ELR (cell line): ENCODE data around the gene NCAPG2.
A peak's percentile ranks its signal among the peaks of the same experiment; 100 is the strongest.
"Not testable (repeated sequence)": the region's sequence is repeated elsewhere in the genome, so short reads cannot be mapped to it uniquely, and the experiment has no call there.

Experiments used
- DNase-seq: peaks from one replicate; pipeline ENCODE4 v3.0.0-alpha.2; 2015; ENCODE audit warnings: low read depth

NCAPG2 gene

DNA sequence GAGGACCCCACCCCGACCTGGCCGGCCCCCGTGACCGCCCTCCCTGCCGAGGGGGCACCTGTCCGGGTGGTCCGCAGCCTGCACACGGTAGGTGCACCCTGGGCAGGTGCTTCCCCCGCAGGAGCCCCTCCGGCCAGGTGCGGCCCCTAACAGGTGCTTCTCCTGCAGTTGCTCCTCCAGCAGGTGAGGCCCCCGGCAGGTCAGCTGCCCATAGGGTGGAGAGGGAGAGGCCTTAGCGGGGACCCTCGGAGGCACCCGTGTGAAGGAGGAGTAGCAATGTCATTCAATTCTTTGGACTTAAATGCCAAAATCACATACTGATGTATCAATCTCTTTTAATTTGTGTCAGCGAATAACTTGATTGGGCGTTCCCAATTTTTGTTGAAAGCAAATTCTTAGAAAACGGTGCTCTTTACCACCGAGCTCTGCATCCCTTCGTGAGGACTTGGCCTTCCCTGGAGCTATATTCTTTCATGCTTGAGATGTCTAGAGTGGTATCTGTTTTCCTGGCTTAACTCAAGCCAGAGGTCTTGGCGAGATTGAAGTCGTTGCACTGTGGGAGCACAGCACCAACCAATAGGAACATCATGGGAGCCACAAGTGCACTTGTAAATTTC lies 738 bp upstream of the NCAPG2 start:
- DNase-seq, result no peak

- DNase-seq, result not testable (repeated sequence)
Observed at GRCh38 chr7:158703679-158704523, 703 bp downstream of the NCAPG2 start.

DNA sequence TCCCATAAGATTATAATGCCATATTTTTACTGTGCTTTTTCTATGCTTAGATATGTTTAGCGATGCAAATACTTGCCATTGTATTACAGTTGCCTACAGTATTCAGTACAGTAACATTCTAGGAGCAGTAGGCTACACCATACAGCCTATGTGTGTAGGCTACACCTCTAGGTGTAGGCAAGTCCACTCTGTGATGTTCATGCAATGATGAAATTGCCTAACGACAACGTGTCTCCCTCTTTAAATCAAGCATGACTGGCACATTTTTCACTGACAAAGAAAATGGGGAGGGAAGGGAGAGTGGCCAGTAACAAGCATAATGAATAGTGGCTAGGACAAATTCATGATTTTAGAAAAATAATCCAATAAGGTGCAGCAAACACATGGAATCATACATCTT lies 1.7 kb downstream of the NCAPG2 start:
- no peak for DNase-seq

- no peak for DNase-seq
Observed at GRCh38 chr7:158702196-158702595, 2.4 kb downstream of the NCAPG2 start.

DNA sequence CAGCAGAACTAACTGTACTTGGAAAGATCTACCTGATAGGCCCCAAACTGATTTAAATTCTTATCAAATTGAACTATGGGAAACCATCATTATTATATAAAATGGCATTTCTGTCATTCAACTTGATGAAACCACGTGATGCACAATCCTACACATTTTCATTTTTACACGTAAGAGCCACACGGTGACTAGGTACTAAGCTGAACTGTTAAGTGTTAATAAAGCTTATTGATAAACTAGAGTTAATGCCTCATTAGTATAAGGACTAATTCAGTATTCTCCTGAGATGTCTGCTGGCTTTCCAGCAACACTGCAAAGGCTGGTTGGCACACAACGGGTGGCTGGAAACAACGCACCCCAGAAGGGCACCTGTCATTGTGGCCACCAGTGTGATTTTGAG lies 4.6 kb downstream of the NCAPG2 start:
- DNase-seq, result no peak

- no peak for DNase-seq
Observed at GRCh38 chr7:158699341-158699740, 5.3 kb downstream of the NCAPG2 start.

- DNase-seq, result no peak
Observed at GRCh38 chr7:158698657-158699195, 5.9 kb downstream of the NCAPG2 start.

GRCh38 chr7:158697597-158697996 lies 7.0 kb downstream of the NCAPG2 start:
- not testable (repeated sequence) for DNase-seq

DNA sequence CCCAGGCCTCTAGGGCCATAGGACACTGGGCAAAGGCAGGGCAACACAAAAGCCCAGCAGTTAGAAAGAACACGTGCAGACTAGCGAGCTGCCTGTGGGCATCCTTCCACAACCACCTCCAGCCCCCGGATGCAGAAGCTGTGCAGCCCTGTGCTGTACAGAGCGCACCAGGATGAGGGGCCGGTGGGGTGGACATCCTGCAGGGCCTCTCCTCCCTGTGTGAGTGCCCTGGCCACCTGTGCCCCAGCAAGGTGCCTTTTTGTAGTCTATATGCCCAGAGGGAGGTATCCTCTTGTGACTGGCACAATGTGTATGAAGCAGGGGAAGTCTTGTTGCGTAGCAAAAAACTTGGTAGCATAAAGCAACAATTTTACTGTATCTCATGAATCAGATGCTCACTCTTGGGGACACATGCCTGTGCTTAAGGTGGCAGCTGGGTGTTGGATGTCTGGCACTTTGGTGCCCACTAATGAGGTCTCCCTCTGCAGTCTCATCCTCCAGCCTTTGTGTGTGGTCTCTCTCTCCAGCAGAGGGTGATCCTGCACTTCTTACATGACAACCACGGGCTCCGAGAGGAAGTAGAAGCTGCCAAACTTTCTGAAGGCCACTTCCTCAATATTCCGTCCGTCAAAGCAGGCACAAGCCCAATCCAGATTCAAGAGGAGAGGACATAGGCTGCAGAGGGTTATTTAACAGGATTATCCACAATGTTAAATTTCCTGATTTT lies 8.7 kb downstream of the NCAPG2 start:
- peak; percentile 52 for DNase-seq

DNA sequence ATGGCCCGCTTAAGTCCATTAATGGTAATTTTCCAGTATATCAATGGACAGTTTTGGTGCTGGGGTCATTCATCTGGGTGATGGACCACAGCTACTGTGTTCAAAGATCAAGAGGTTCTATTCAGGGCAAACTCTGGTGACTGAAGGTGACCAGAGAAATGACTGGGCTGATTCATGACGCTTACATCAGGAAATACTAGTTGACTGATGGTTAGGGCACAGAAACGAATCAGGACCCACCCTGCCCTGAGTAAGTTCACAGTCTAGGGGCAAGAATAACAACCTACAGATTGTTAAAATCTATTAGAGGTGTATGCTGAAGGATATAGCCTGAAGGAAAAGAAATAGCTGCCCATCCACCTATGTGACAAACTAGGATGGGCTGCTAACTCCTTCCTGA lies 9.5 kb downstream of the NCAPG2 start:
- DNase-seq, result no peak

DNA sequence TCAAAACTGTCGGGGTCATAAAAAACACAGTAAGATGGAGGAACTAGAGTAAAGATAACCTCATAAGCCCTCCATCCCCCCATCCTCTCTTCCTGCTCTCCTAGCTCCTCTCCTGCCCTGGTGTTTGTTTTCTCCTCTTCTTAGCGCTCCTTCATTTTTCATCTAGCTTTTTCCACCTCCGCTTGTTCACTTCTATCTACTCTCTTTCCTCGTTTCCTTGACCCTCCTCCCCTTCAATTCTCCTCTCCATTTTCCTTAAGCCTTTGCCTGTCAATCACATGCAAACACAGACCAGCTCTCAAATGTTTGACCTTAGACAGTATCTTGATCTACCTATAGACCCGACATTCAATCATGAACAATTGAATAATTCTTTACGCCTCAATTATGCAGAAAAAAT lies 10.0 kb downstream of the NCAPG2 start:
- no peak for DNase-seq

DNA sequence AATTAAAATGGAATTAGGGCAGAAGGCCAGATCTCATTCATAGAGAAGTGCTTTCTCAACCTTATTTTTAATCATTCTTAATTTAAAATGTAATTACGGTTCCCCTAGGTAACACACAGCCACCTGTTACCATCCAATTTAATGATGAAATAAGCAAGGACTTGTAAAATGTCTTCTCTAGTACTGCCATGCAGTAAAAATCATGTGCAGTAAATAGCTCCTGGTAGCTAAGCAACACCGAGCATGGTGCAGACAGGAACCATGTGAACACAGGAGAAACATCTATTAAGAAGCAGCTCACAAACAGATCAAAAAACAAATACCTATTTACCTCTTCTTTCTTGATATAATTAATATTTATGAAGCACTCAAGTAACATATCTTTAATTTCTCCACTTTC lies 15.1 kb downstream of the NCAPG2 start:
- no peak for DNase-seq

GRCh38 chr7:158687406-158687805 lies 17.2 kb downstream of the NCAPG2 start:
- no peak for DNase-seq

DNA sequence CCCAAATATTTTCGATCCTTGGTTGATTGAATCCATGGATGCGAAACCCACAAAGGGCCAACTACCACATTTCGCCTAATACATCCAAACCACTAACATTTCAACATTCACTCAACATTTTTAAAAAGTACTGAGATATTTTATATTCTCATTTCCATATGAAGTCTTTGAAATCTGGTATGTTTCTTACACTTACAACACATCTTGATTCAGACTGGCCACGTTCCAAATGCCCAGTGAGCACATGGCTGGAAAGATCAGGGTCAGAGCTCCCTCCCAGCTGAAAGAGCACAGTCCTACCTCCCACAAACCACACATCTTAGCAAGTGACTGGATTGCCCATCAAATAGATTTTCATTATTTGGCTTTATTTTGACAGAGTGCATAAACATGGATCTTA lies 18.9 kb downstream of the NCAPG2 start:
- DNase-seq, result peak; percentile 16

DNA sequence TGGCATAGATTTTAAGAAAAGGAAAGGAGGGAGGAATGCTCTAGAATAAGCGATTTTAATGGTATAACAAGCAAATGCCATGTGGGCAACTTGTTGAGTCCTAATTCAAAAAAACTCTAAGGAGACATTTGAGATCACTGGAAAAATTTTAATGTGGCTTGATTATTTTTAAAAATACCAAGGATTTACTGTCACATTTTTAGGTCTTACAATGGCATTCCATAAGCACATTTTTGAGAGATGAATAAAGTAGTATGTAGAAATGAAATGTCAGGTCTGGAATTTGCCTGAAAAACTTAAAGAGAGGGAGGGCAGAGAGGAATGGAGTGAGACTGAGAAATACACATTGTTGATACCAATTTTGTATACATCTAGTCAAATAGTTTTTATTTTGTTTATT lies 20.3 kb downstream of the NCAPG2 start:
- DNase-seq, result peak; percentile 47

DNA sequence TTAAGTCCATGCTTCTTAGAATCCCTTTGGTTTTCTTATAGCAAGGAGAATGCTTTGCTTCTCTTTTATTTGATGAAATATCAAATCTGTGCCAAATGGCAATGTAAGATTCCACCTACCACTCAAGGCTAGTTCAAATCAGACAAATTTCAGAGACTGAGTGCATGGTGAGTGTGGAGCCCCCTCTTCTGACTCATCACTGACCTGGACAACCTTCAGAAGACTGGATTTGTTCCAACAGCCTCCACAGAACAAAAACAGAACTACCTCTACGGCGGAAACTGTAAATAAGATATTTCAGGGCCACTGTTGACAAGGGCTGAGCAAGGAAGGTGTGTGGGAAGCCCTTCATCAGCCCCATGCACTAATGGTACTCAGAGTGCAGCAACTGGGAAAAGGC lies 21.1 kb downstream of the NCAPG2 start:
- peak; percentile 55 for DNase-seq

DNA sequence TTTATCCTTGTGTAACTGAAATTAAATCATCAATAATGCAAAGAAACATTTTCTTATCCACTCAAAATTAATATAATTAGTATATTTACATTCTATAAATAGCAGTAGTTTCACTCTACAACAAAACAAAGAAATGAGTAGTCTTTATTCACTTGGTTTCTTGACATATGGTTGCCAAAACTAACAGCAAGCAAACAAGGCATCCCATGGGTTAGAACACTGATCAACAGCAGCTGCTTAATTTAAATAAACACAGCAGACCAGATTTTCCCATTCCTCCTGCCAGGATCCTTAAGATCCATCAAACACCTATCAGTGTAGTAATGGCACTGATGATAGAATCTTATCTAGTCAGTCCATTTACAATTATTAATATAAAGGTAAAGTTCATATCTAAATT lies 22.1 kb downstream of the NCAPG2 start:
- DNase-seq, result no peak

DNA sequence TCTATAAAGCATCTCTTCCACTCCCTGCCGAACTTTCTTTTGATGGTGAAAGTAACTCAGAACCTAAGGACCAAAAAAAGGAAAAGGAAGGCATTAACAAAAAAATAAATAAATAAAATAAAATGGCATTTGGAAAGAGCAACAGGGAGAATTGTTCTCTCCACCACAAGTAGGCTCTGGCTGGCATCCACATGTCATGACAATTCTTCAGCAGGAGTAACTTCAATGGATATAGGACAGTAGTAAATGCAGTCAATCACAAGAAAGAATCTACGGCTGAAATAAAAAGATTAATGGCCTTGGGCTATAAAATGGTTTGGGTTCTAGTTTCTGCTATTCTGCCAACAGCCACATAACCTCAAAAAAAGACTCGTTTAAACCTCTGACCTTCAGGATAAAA lies 23.9 kb downstream of the NCAPG2 start:
- DNase-seq, result no peak

DNA sequence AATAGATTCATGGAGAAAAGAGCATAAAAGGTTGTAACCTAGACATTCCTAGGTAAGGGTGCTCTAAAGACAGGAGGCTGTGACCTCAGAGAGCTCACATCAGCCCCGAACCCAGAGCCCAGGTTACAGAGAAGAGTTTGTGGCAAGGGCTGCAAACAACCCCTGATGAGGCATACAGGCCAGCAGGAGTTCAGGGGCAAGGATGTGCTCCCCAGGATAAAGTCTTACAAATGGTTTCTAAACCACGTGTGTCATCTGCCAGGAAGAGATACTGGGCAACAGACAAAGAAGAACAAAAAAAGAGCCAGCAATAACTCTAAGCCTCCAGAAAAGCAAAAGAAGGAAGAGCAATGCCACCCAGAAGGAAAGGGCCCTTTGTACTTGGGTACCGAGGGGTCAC lies 27.7 kb downstream of the NCAPG2 start:
- peak; percentile 48 for DNase-seq

DNA sequence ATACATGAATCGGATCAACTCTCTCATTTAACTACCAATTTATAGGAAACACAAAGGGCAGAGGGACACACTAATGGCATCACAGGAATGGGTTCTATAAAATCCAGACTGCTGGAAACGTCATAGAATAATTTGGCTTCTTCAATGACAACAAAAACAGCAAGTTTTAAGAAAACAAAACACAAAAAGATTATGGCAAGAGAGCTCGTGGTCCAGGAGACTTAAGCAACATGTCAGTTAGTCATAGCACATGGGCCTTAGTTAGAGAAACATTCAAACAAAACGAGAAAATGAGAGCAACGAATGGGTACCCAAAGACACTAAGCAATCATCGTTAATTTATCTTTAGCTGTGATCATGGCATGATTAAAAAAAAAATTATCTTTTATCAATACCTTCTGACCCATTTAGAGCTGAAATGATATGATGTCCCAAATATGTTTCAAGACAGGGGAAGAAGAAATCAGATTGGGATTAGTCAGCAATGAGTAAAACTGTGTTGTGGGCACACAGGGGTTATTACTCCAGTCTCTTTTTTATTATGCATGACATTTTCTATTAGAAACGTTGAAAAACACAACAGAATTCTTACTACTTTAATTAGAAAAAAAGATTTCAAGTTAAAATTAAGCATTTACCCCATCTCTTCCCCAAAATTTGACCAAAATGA lies 28.3 kb downstream of the NCAPG2 start:
- peak; percentile 58 for DNase-seq

DNA sequence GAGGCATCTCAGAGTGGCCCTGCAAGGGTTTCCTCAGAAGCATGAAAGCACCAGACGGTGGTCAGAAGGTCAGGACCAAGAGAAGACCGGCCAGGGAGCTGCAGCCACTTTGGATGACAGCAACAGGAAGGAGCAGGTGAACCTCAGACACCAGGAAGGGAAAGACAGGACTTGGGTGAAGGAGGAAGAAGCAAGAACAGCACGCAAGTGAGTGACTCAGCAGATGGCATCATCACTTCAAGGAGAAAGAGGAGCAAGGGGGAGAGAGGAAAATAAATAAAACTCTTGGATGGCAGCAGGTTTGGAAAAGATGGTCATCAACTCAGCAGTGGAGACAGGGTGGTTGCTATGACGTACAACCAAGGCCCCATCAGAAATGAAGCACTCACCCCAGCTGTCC lies 31.6 kb downstream of the NCAPG2 start:
- peak; percentile 81 for DNase-seq

GRCh38 chr7:158668086-158668485 lies 36.5 kb downstream of the NCAPG2 start:
- not testable (repeated sequence) for DNase-seq
